NT2/D1 (cell line): Measurements from ENCODE around the gene TRAF3IP1.

Experiments used
- SUZ12 ChIP-seq: IDR thresholded peaks from 2 replicates; pipeline ENCODE4 v1.6.1; 2011; ENCODE audit not compliant: insufficient read length, insufficient read depth; ENCODE audit errors: extremely low read depth
- YY1 ChIP-seq: IDR thresholded peaks from 2 replicates; pipeline ENCODE4 v1.6.1; 2011; ENCODE audit not compliant: insufficient read length, insufficient read depth

GRCh38 chr2:238341536-238341935, 21.2 kb downstream of the TRAF3IP1 start:
- TF ChIP-seq SUZ12 (no peak), YY1 (no peak)
